GM18870 (cell line): Measurements from ENCODE around the gene EIF4EBP2.

ENCODE experiments used
- ATAC-seq: cut with Tn5 transposase; IDR thresholded peaks from one replicate; pipeline ENCODE4 v1.9.1; 2021; ENCODE audit warnings: moderate library complexity; ENCODE audit not compliant: unreplicated experiment

EIF4EBP2 gene

GRCh38 chr10:70404036-70404786 lies at the start of gene EIF4EBP2:
Gene EIF4EBP2, plus strand, starts transcription at chr10:70404145. Its CDS starts 257 bp downstream, at chr10:70404402.
- peak; percentile 65 for ATAC-seq

- ATAC-seq = peak; percentile 23
Measured at GRCh38 chr10:70354556-70354955, 49.4 kb upstream of the EIF4EBP2 start.

GRCh38 chr10:70355051-70356021 lies 48.6 kb upstream of the EIF4EBP2 start:
- peak; percentile 70 for ATAC-seq

GRCh38 chr10:70357565-70357964 lies 46.4 kb upstream of the EIF4EBP2 start:
- no peak for ATAC-seq

- no peak for ATAC-seq
Measured at GRCh38 chr10:70358446-70358845, 45.5 kb upstream of the EIF4EBP2 start.

- no peak for ATAC-seq
Measured at GRCh38 chr10:70359017-70359550, 44.9 kb upstream of the EIF4EBP2 start.

- no peak for ATAC-seq
Measured at GRCh38 chr10:70360215-70360614, 43.7 kb upstream of the EIF4EBP2 start.

- no peak for ATAC-seq
Measured at GRCh38 chr10:70362328-70362727, 41.6 kb upstream of the EIF4EBP2 start.

GRCh38 chr10:70363292-70363691 lies 40.7 kb upstream of the EIF4EBP2 start:
- no peak for ATAC-seq

- ATAC-seq = peak; percentile 68
Measured at GRCh38 chr10:70363971-70364771, 39.8 kb upstream of the EIF4EBP2 start.

- ATAC-seq = peak; percentile 20
Measured at GRCh38 chr10:70364772-70365091, 39.2 kb upstream of the EIF4EBP2 start.

- ATAC-seq = no peak
Measured at GRCh38 chr10:70367195-70367796, 36.6 kb upstream of the EIF4EBP2 start.

- ATAC-seq = no peak
Measured at GRCh38 chr10:70368774-70369482, 35.0 kb upstream of the EIF4EBP2 start.

GRCh38 chr10:70369498-70370018 lies 34.4 kb upstream of the EIF4EBP2 start:
- ATAC-seq = no peak

- ATAC-seq = no peak
Measured at GRCh38 chr10:70370766-70371165, 33.2 kb upstream of the EIF4EBP2 start.

- no peak for ATAC-seq
Measured at GRCh38 chr10:70371846-70372245, 32.1 kb upstream of the EIF4EBP2 start.

- ATAC-seq = no peak
Measured at GRCh38 chr10:70374775-70375614, 28.9 kb upstream of the EIF4EBP2 start.
